Measurements from ENCODE around the gene SLC39A11.
"Not testable (repeated sequence)": the region's sequence is repeated elsewhere in the genome, so short reads cannot be mapped to it uniquely, and the experiment has no call there.

The SLC39A11 gene

DNA sequence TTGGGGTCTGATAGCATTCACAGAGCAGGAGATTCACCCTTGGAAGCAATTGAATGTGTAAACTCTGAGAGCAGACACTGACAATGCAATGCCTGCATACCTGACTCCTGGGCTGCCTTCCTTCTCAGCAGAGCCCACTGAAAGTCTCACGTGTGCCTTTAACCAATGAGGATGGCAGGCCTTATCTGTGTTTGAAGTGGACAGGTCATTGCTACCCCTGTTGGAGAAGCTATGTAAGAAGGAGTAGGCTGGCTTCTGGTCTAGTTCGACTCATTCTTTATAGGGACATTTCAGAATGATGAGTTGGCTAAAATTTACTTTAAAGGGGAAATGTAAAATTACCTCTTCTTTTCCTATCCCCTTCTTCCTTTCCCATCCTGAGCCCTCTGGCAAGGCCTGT, 446.3 kb downstream of the SLC39A11 start:
- no peak for TF ChIP-seq SPI1 (IDR thresholded peaks at IDR 0.05; ENCODE audit: low read depth, low read length)
- TF ChIP-seq POLR2A (IDR thresholded peaks at IDR 0.05; ENCODE audit: low read depth, low read length): no peak
- TF ChIP-seq TAF1 (IDR thresholded peaks at IDR 0.05; ENCODE audit: low read depth, low read length): no peak
- TF ChIP-seq POU2F2 (IDR thresholded peaks at IDR 0.05; ENCODE audit: low read depth, low read length): no peak
- no peak for TF ChIP-seq POLR2AphosphoS5 (IDR thresholded peaks at IDR 0.05; ENCODE audit: low read depth, low read length)
- TF ChIP-seq PAX5 (IDR thresholded peaks at IDR 0.05; ENCODE audit: insufficient read depth, low read length, severe bottlenecking): no peak
- FAIRE-seq: no peak
- no peak for DNase-seq (ENCODE audit: insufficient read length, low spot score)

DNA sequence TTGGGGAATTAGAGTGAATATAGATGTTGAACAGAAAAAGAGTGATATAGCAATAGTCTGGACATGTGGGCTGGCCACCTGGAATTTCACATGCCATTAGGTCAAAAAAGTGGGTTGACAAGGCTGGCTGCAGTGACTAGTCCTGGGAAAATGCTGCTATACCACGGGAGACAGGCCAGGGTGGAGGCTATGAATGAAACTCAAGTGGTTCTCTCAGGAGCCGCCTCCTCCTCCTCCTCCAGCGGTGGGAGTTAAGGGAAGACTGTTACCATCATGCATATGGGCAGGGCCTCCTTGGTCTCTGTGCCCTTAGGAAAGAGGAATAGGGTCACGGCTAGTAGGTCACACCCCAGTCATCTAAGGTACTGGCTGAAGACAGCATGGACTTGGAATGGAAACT, 448.0 kb downstream of the SLC39A11 start:
- FAIRE-seq: no peak
- no peak for DNase-seq (ENCODE audit: insufficient read length, low spot score)
- TF ChIP-seq POLR2A (IDR thresholded peaks at IDR 0.05; ENCODE audit: low read depth, low read length): no peak
- TF ChIP-seq POU2F2 (IDR thresholded peaks at IDR 0.05; ENCODE audit: low read depth, low read length): no peak
- TF ChIP-seq POLR2AphosphoS5 (IDR thresholded peaks at IDR 0.05; ENCODE audit: low read depth, low read length): no peak
- TF ChIP-seq TAF1 (IDR thresholded peaks at IDR 0.05; ENCODE audit: low read depth, low read length): no peak

DNA sequence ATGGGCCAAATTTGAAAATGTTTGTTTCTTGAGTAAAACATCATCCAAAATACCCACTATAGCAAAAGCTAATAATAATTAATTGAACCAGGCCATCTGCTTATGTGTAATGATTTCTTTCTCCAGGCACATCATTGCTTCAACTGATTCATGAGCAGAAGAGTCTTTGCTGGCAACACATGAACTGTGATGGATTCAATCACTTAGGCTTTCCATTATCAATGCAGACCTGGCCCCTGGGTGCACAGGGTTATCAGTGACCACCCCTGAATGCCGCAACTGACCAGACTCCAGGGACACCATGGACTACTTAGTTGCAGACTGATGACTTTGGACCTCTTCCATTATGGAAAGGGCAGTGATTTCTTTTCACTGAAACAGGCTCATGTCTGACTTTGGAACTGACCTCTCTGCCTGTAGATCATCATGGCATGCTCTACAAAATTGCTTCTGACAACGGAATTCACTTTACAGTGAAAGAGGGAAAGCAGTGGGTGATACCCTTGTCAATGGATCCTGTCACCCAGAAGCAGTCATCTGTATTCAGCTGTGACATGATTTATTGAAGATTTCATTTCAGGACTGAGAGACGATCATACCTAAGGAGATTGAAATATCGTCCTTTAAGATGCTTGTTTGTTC, 448.8 kb downstream of the SLC39A11 start:
- DNase-seq (ENCODE audit: insufficient read length, low spot score) (no peak), FAIRE-seq (peak; percentile 13)
- TF ChIP-seq POLR2A (IDR thresholded peaks at IDR 0.05; ENCODE audit: low read depth, low read length) (no peak), POU2F2 (IDR thresholded peaks at IDR 0.05; ENCODE audit: low read depth, low read length) (no peak), SPI1 (IDR thresholded peaks at IDR 0.05; ENCODE audit: low read depth, low read length) (no peak), POLR2AphosphoS5 (IDR thresholded peaks at IDR 0.05; ENCODE audit: low read depth, low read length) (no peak), PAX5 (IDR thresholded peaks at IDR 0.05; ENCODE audit: insufficient read depth, low read length, severe bottlenecking) (no peak), TAF1 (IDR thresholded peaks at IDR 0.05; ENCODE audit: low read depth, low read length) (no peak)

DNA sequence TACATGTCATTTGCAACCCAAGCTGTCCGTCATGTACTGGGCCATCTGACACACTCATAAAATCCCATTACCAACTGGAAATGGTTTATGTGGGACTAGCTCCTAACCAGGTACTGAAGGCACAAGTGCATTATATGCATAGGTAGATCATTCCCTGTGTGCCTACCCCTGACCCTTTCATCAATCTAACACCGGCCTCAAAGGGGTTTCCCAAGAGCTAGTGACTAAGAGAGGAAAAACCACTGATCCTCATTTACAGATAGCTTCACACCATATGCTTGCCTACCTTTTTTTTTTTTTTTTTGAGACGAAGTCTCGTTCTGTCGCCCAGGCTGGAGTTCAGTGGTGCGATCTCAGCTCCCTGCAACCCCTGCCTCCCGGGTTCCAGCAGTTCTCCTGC, 449.8 kb downstream of the SLC39A11 start:
- no peak for DNase-seq (ENCODE audit: insufficient read length, low spot score)
- no peak for FAIRE-seq
- TF ChIP-seq PAX5 (IDR thresholded peaks at IDR 0.05; ENCODE audit: insufficient read depth, low read length, severe bottlenecking) (no peak), POLR2A (IDR thresholded peaks at IDR 0.05; ENCODE audit: low read depth, low read length) (no peak), POLR2AphosphoS5 (IDR thresholded peaks at IDR 0.05; ENCODE audit: low read depth, low read length) (no peak), TAF1 (IDR thresholded peaks at IDR 0.05; ENCODE audit: low read depth, low read length) (no peak), POU2F2 (IDR thresholded peaks at IDR 0.05; ENCODE audit: low read depth, low read length) (no peak), SPI1 (IDR thresholded peaks at IDR 0.05; ENCODE audit: low read depth, low read length) (no peak)

DNA sequence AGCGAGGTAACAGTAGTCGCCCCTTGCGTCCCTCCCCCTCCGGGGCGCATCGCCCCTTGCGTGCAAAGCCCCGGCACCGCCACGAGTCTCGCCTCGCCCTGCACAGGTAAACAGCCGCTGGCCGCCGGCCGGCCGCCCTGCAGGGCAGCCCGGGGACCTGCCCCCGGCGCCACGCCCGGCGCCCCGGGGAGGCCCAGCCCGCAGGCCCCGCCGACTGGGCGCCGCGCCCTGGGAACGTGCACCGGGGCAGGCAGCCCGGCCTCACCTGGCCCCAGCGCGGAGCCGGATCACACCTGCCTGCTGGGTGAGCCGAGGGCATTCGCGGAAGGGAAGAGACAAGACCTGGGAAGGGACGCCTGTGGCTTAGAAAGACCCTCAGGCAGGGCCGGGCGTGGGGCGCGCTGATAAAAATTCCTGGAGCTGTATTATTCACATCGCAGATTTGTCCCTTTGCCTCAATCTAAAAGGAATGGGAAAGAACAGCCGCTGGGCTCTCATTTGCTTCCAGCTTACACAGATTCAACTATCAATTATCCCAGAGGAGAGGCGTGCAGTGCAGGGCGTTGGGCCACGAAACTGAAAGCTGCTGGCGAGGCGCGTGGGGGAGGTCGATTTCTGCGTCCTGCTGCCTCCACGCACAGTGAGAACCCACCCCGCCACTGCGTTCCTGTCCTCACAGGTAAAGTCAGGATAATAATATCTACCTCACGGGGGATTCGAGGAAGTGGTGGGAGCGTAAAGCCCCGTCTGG, 451.9 kb downstream of the SLC39A11 start:
- DNase-seq (ENCODE audit: insufficient read length, low spot score): no peak
- TF ChIP-seq POLR2A (IDR thresholded peaks at IDR 0.05; ENCODE audit: low read depth, low read length): no peak
- TF ChIP-seq POU2F2 (IDR thresholded peaks at IDR 0.05; ENCODE audit: low read depth, low read length): no peak
- no peak for TF ChIP-seq SPI1 (IDR thresholded peaks at IDR 0.05; ENCODE audit: low read depth, low read length)
- no peak for TF ChIP-seq TAF1 (IDR thresholded peaks at IDR 0.05; ENCODE audit: low read depth, low read length)
- no peak for TF ChIP-seq PAX5 (IDR thresholded peaks at IDR 0.05; ENCODE audit: insufficient read depth, low read length, severe bottlenecking)
- TF ChIP-seq POLR2AphosphoS5 (IDR thresholded peaks at IDR 0.05; ENCODE audit: low read depth, low read length): no peak
- FAIRE-seq: no peak

DNA sequence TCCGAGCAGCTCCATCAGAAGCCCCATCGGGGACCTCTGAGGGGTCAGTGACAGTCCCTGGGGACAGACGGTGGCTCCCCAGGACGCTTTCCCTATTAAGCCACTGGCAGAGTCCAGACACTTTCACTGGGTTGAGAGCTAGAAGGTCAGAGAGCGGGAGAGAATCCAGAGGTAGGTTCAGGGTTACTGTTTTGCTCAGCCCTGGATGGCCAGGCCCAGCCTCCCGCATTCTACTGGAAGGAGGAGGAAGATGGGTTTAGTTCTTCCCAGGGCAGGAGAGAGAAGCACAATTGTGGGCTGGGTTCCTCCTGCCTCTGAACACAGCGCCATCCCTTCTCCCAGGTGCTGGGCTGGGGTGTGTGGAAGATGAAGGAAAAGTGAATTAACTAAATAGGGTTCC, 452.8 kb downstream of the SLC39A11 start:
- FAIRE-seq: no peak

DNA sequence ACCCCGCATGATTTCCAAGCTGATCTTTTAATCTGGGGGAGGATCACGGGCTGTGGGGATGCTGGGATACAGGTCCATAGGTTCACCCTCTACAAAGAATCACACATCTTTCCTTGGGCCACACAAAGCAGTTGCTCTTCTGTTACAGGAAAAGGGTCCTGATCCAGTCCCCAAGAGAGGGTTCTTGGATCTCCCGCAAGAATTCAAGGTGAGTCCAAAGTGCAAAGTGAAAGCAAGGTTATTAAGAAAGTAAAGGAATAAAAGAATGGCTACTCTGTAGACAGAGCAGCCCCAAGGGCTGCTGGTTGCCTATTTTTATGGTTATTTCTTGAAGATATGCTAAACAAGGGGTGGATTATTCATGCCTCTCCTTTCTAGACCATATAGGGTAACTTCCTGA, 453.6 kb downstream of the SLC39A11 start:
- DNase-seq (ENCODE audit: insufficient read length, low spot score); FAIRE-seq: not testable (repeated sequence)

More for the DNA sequence above, 452.8 kb downstream of the SLC39A11 start:
- TF ChIP-seq TAF1 (IDR thresholded peaks at IDR 0.05; ENCODE audit: low read depth, low read length) (no peak), PAX5 (IDR thresholded peaks at IDR 0.05; ENCODE audit: insufficient read depth, low read length, severe bottlenecking) (no peak)
- DNase-seq (ENCODE audit: insufficient read length, low spot score): no peak

DNA sequence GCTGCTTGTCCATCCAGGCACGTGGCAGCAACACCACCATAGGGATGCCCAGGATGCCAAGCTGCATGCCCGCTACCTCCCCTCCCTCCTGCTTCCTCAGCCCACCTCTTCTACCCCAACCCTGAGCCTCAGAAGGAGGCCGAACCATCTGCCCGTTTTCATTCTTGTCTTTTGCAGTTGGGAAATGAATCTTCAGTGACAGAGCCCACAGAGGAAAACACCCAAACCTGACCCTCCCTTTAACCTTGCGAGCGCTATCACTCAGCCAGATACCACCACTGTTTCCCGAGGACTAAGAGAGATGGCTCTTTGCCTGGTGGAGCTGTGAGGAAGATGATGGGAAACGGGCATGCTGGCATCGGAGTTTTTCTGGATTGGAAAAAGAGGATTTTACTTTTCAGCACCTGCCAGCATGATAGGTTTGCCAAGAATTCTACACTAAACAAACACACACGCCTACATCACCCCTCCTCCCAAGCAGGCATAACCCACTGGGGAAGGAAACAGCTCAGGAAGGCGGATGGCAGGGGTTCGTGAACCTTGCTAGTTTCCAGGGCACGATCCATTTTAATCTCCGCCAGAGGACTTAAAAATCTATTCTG, 457.4 kb downstream of the SLC39A11 start:
- TF ChIP-seq PAX5 (IDR thresholded peaks at IDR 0.05; ENCODE audit: insufficient read depth, low read length, severe bottlenecking) (no peak), POLR2AphosphoS5 (IDR thresholded peaks at IDR 0.05; ENCODE audit: low read depth, low read length) (no peak), SPI1 (IDR thresholded peaks at IDR 0.05; ENCODE audit: low read depth, low read length) (no peak), TAF1 (IDR thresholded peaks at IDR 0.05; ENCODE audit: low read depth, low read length) (no peak), POLR2A (IDR thresholded peaks at IDR 0.05; ENCODE audit: low read depth, low read length) (no peak), POU2F2 (IDR thresholded peaks at IDR 0.05; ENCODE audit: low read depth, low read length) (no peak)

DNA sequence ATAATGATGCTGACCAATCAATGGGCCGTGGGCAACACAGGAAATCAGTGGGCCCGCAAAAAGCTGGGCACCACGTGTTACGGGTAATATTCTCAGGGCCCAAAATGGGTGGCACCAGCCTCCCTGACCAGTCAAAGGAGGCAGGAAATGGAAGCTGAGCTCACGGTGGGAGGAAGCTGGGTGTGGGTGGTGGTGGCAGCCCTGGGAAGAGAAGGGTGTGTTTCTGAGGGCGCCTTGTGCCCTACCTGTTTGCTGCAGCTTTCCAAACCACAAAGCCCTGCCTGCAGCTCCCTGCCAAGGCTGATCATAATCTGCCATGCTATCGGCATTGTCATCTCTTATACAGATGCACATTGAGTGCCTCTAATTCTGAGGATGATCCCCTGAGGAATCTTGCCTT, 457.9 kb downstream of the SLC39A11 start:
- TF ChIP-seq PAX5 (IDR thresholded peaks at IDR 0.05; ENCODE audit: insufficient read depth, low read length, severe bottlenecking): no peak
- no peak for TF ChIP-seq SPI1 (IDR thresholded peaks at IDR 0.05; ENCODE audit: low read depth, low read length)
- TF ChIP-seq POU2F2 (IDR thresholded peaks at IDR 0.05; ENCODE audit: low read depth, low read length): no peak
- no peak for TF ChIP-seq POLR2A (IDR thresholded peaks at IDR 0.05; ENCODE audit: low read depth, low read length)
- TF ChIP-seq POLR2AphosphoS5 (IDR thresholded peaks at IDR 0.05; ENCODE audit: low read depth, low read length): no peak
- TF ChIP-seq TAF1 (IDR thresholded peaks at IDR 0.05; ENCODE audit: low read depth, low read length): no peak
- FAIRE-seq (no peak), DNase-seq (ENCODE audit: insufficient read length, low spot score) (no peak)

More for the DNA sequence above, 457.4 kb downstream of the SLC39A11 start:
- FAIRE-seq: no peak
- DNase-seq (ENCODE audit: insufficient read length, low spot score): no peak

All from GM12891 (cell line).